ENCODE data around the gene RING1.

Gene RING1

DNA sequence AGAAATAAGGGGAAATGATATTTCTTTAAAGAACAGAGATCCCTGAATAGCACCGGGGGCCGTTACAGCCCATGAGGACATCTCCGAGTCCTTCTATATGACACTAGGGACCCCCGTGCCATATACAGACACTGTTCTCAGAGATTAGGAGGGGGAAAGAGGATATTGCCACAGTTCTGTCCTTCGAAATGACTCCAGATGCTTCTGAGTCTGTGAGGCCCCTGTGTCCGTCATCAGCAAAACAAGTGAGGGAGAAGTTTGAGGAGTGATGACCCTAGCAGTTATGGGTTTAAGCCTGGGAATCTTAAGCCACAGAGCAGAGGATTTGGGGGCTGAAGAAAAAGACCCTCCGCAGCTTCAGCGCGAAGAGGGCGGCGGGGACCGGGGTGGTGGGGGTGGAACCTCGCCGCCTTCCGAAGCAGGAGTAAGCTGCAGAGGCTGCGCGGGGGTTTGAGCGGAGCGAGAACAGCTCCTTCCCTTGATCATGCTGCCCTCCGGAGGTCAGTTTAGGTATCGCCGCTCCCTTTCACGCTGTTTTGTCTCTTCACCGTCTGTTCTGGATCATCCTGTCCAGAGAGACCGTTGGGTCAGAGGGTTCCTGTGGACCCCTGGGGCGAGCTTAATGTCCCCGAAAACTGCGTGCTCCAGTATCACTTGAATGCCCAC is 39.8 kb downstream of the RING1 start:
- Histone ChIP-seq H3K9ac (ENCODE audit: low read length) (peak overlapping the region; percentile 68; the same call in 1 of the 2 replicates), H3K4me2 (ENCODE audit: low read length) (peak overlapping the region; percentile 93), H3K27ac (ENCODE audit: low read depth, low read length, poor library complexity, severe bottlenecking) (peak overlapping the region; percentile 66), H3K4me1 (ENCODE audit: insufficient read depth, low read length, severe bottlenecking) (peaks cover 24% of the 10 kb centered on the region), H4K20me1 (ENCODE audit: insufficient read depth, low read length) (no peaks in the 10 kb centered on the region), H3K79me2 (ENCODE audit: insufficient read depth, low read length) (no peaks in the 10 kb centered on the region), H3K4me3 (ENCODE audit: low read depth, low read length, poor library complexity, severe bottlenecking) (peak overlapping the region; percentile 76), H3K36me3 (ENCODE audit: insufficient read depth, low read length) (peaks cover 12% of the 10 kb centered on the region; the same call in 1 of the 2 replicates), H3F3A (ENCODE audit: insufficient read depth, low read length) (no peaks in the 10 kb centered on the region), H3K9me3 (ENCODE audit: low read length) (no peaks in the 10 kb centered on the region), H2AFZ (ENCODE audit: low read length) (no peak overlapping the region), H3K27me3 (ENCODE audit: insufficient read depth, low read length) (no peaks in the 10 kb centered on the region), H3K9me2 (ENCODE audit: low read depth, low read length) (no peaks in the 10 kb centered on the region)
- TF ChIP-seq, protein P1, sequence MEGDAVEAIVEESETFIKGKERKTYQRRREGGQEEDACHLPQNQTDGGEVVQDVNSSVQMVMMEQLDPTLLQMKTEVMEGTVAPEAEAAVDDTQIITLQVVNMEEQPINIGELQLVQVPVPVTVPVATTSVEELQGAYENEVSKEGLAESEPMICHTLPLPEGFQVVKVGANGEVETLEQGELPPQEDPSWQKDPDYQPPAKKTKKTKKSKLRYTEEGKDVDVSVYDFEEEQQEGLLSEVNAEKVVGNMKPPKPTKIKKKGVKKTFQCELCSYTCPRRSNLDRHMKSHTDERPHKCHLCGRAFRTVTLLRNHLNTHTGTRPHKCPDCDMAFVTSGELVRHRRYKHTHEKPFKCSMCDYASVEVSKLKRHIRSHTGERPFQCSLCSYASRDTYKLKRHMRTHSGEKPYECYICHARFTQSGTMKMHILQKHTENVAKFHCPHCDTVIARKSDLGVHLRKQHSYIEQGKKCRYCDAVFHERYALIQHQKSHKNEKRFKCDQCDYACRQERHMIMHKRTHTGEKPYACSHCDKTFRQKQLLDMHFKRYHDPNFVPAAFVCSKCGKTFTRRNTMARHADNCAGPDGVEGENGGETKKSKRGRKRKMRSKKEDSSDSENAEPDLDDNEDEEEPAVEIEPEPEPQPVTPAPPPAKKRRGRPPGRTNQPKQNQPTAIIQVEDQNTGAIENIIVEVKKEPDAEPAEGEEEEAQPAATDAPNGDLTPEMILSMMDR (IDR thresholded peaks at IDR 0.05; ENCODE audit: low read length): peak; percentile 82
- no peak for TF ChIP-seq EZH2 (IDR thresholded peaks at IDR 0.05; ENCODE audit: borderline replicate concordance, low read length)

DNA sequence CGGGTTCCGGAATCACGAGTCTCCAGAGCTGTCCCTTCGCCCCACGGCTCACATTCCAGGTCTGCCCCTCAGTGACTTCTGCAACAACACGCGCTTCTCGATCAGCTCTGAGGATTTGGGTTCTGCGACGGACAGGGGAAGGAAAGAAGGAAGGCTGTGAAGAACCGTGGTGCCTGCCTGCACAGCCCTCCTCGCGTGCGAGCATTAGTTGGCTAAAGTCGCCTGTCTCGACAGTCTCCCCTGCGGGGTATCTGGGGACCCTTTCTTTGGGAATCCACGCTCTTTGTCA is 40.3 kb downstream of the RING1 start:
- Histone ChIP-seq H3K27ac (ENCODE audit: low read depth, low read length, poor library complexity, severe bottlenecking) (peak overlapping the region; percentile 66), H2AFZ (ENCODE audit: low read length) (no peak overlapping the region)

DNA sequence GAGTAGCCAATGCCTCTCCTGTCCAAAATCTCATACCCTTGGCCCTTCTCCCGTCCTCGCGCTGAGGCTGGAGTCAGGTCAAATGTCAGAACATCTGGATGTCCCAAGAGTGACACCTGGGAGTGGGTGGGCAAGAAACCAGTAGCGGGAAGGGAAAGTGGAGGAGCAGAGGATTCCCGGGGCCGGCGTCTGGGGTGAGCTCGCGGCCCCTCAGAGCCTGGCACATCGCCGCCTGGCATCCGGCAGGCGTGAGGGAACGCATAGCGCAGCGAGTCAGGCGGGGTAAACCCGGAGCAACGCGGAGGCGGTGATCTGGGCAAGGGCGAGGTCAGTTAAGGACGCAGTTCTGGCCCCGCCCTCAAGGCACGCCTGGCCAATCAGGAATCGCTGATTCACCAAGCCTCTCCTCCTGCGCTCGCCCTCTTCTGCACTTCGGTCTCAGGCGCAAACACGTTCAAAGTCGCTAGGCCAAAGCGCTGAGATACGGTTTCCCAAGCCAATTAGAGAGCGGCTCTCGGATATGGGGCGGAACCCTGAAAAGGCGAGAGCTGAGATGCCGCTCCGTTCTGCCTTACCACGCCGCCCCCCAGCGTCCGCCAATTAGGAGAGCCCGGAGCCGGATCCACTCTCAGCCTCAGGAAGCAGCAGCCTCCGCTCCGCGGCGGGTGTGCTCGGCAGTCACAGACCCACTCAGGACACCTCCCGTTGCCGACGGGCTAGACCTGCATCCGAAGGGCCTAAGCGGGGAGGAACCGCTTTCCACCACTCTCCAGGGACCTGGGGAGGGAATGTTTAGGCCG is 40.8 kb downstream of the RING1 start:
- no peak for TF ChIP-seq EZH2 (IDR thresholded peaks at IDR 0.05; ENCODE audit: borderline replicate concordance, low read length)
- TF ChIP-seq, protein P1 (IDR thresholded peaks at IDR 0.05; ENCODE audit: low read length): 0 out of 2 replicates have a peak, but pooled peaks have one; percentile 20
- peak overlapping the region; percentile 66 for H3K27ac ChIP-seq (ENCODE audit: low read depth, low read length, poor library complexity, severe bottlenecking)

More for the DNA sequence above, 40.3 kb downstream of the RING1 start:
- Histone ChIP-seq H4K20me1 (ENCODE audit: insufficient read depth, low read length) (no peaks in the 10 kb centered on the region), H3K79me2 (ENCODE audit: insufficient read depth, low read length) (no peaks in the 10 kb centered on the region), H3K27me3 (ENCODE audit: insufficient read depth, low read length) (no peaks in the 10 kb centered on the region), H3K4me1 (ENCODE audit: insufficient read depth, low read length, severe bottlenecking) (peaks cover 24% of the 10 kb centered on the region), H3K9ac (ENCODE audit: low read length) (peak overlapping the region; percentile 68), H3K4me3 (ENCODE audit: low read depth, low read length, poor library complexity, severe bottlenecking) (peak overlapping the region; percentile 76), H3F3A (ENCODE audit: insufficient read depth, low read length) (no peaks in the 10 kb centered on the region), H3K9me3 (ENCODE audit: low read length) (no peaks in the 10 kb centered on the region), H3K36me3 (ENCODE audit: insufficient read depth, low read length) (peaks cover 12% of the 10 kb centered on the region; the same call in 1 of the 2 replicates), H3K4me2 (ENCODE audit: low read length) (peak overlapping the region; percentile 93), H3K9me2 (ENCODE audit: low read depth, low read length) (no peaks in the 10 kb centered on the region)
- TF ChIP-seq, protein P1 (IDR thresholded peaks at IDR 0.05; ENCODE audit: low read length): peak; percentile 17; the same call in 1 of the 2 replicates
- TF ChIP-seq EZH2 (IDR thresholded peaks at IDR 0.05; ENCODE audit: borderline replicate concordance, low read length): no peak

More for the DNA sequence above, 40.8 kb downstream of the RING1 start:
- H3K36me3 ChIP-seq (ENCODE audit: insufficient read depth, low read length): peaks cover 12% of the 10 kb centered on the region; the same call in 1 of the 2 replicates
- no peaks in the 10 kb centered on the region for H3K9me3 ChIP-seq (ENCODE audit: low read length)
- peak overlapping the region; percentile 90 for H3K9ac ChIP-seq (ENCODE audit: low read length)
- no peaks in the 10 kb centered on the region for H3F3A ChIP-seq (ENCODE audit: insufficient read depth, low read length)
- no peaks in the 10 kb centered on the region for H4K20me1 ChIP-seq (ENCODE audit: insufficient read depth, low read length)
- H3K4me3 ChIP-seq (ENCODE audit: low read depth, low read length, poor library complexity, severe bottlenecking): peak overlapping the region; percentile 76
- H3K4me1 ChIP-seq (ENCODE audit: insufficient read depth, low read length, severe bottlenecking): peaks cover 24% of the 10 kb centered on the region
- no peaks in the 10 kb centered on the region for H3K9me2 ChIP-seq (ENCODE audit: low read depth, low read length)
- no peaks in the 10 kb centered on the region for H3K79me2 ChIP-seq (ENCODE audit: insufficient read depth, low read length)
- peak overlapping the region; percentile 93 for H3K4me2 ChIP-seq (ENCODE audit: low read length)
- no peaks in the 10 kb centered on the region for H3K27me3 ChIP-seq (ENCODE audit: insufficient read depth, low read length)
- H2AFZ ChIP-seq (ENCODE audit: low read length): no peak overlapping the region
